RWPE2 (cell line): ENCODE data around the gene PPP1R16B.

Source experiments
- ATAC-seq: fragments of 200-7000 bp; cut with Tn5 transposase; 3 replicates; pipeline ENCODE4 v1.9.1; 2021; ENCODE audit warnings: low read depth
- DNase-seq: peaks from one replicate; pipeline ENCODE4 v3.0.0-alpha.2; 2020; ENCODE audit warnings: low spot score
- H3K27ac ChIP-seq: fragments of 450-650 bp; 2 replicates; pipeline ENCODE4 v1.5.1; 2017; ENCODE audit warnings: mild to moderate bottlenecking; ENCODE audit not compliant: poor library complexity, severe bottlenecking
- H3K27me3 ChIP-seq: fragments of 250-450 bp; sonication (Bioruptor Pico); 2 replicates; pipeline ENCODE4 v1.5.1; 2021; ENCODE audit warnings: mild to moderate bottlenecking, moderate library complexity; ENCODE audit not compliant: insufficient read depth, poor library complexity, severe bottlenecking
- H3K36me3 ChIP-seq: fragments of 250-450 bp; sonication (Bioruptor Pico); 2 replicates; pipeline ENCODE4 v1.5.1; 2020; ENCODE audit warnings: low read depth, mild to moderate bottlenecking, moderate library complexity
- H3K4me1 ChIP-seq: fragments of 250-450 bp; sonication (Bioruptor Pico); 2 replicates; pipeline ENCODE4 v1.5.1; 2021; ENCODE audit warnings: mild to moderate bottlenecking, moderate library complexity; ENCODE audit not compliant: insufficient read depth, poor library complexity, severe bottlenecking
- H3K4me3 ChIP-seq: fragments of 250-450 bp; sonication (Bioruptor Pico); 2 replicates; pipeline ENCODE4 v1.5.1; 2021; ENCODE audit warnings: mild to moderate bottlenecking, moderate library complexity; ENCODE audit not compliant: severe bottlenecking
- H3K9me3 ChIP-seq: fragments of 250-450 bp; sonication (Bioruptor Pico); 2 replicates; pipeline ENCODE4 v1.5.1; 2021; ENCODE audit warnings: mild to moderate bottlenecking, moderate library complexity; ENCODE audit not compliant: severe bottlenecking
- CTCF ChIP-seq: fragments of 450-650 bp; IDR thresholded peaks from one replicate; pipeline ENCODE4 v1.5.1; 2017; ENCODE audit warnings: mild to moderate bottlenecking, moderate library complexity; ENCODE audit not compliant: poor library complexity, severe bottlenecking

Gene PPP1R16B

GRCh38 chr20:38893056-38893564 is 87.6 kb downstream of the PPP1R16B start:
- Histone ChIP-seq H3K4me3 (no peak overlapping the region), H3K27ac (no peak overlapping the region), H3K27me3 (peaks cover 5% of the 10 kb centered on the region), H3K9me3 (no peaks in the 10 kb centered on the region), H3K4me1 (no peaks in the 10 kb centered on the region), H3K36me3 (no peaks in the 10 kb centered on the region)
- ATAC-seq (no peak), DNase-seq (no peak)
- TF ChIP-seq CTCF = no peak

- TF ChIP-seq CTCF = peak; percentile 100
- no peak for DNase-seq
- H3K27ac ChIP-seq = no peak overlapping the region
- ATAC-seq = peak; percentile 86
- H3K36me3 ChIP-seq = no peaks in the 10 kb centered on the region
- no peaks in the 10 kb centered on the region for H3K9me3 ChIP-seq
- no peaks in the 10 kb centered on the region for H3K4me1 ChIP-seq
- H3K4me3 ChIP-seq = no peak overlapping the region
- H3K27me3 ChIP-seq = peaks cover 7% of the 10 kb centered on the region
These were observed 88.1 kb downstream of the PPP1R16B start for GRCh38 chr20:38893565-38894090.

GRCh38 chr20:38894091-38894847 is 88.8 kb downstream of the PPP1R16B start:
- TF ChIP-seq CTCF = peak; percentile 94
- H3K4me1 ChIP-seq = no peaks in the 10 kb centered on the region
- peaks cover 7% of the 10 kb centered on the region for H3K27me3 ChIP-seq
- no peaks in the 10 kb centered on the region for H3K36me3 ChIP-seq
- no peak overlapping the region for H3K27ac ChIP-seq
- ATAC-seq (peak; percentile 63), DNase-seq (no peak)
- no peaks in the 10 kb centered on the region for H3K9me3 ChIP-seq
- no peak overlapping the region for H3K4me3 ChIP-seq

GRCh38 chr20:38895098-38895949 is 89.8 kb downstream of the PPP1R16B start:
- Histone ChIP-seq H3K27ac (no peak overlapping the region), H3K9me3 (no peaks in the 10 kb centered on the region), H3K4me3 (no peak overlapping the region), H3K27me3 (peaks cover 7% of the 10 kb centered on the region), H3K4me1 (no peaks in the 10 kb centered on the region), H3K36me3 (no peaks in the 10 kb centered on the region)
- DNase-seq = no peak
- no peak for ATAC-seq
- no peak for TF ChIP-seq CTCF
